HEK293T (cell line): ENCODE data around the gene COPG2.

Source experiments
- FOXK2 ChIP-seq: fragments of 450-650 bp; IDR thresholded peaks from 2 replicates; pipeline ENCODE4 v1.6.1; 2016; ENCODE audit warnings: mild to moderate bottlenecking
- TARDBP ChIP-seq: fragments of 450-650 bp; IDR thresholded peaks from 2 replicates; pipeline ENCODE4 v1.6.1; 2016

DNA sequence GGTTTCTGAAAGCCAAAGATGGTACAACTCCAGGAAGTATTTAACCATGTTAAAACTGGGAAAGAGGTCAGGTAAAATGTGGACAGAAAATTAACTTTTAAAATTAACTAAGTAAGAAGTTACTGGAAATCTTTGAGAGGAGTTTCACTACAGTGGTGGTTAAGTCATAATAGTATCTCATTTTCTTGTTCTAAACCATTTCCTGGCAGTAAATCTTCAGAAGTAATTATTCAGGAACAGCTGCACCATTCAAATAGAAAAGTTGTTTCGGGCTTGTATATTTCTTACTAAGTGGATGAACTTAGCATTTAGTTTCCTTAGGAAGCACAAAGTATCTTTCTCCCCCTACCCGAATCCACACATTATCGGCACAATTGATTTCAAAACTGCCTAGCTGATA is 27.1 kb downstream of the COPG2 start:
- TF ChIP-seq FOXK2 (no peak), TARDBP (no peak)
